GM18870 (cell line): ENCODE measurements around the gene MAPKBP1.
"Not testable (repeated sequence)": the region's sequence is repeated elsewhere in the genome, so short reads cannot be mapped to it uniquely, and the experiment has no call there.

Experiments
- ATAC-seq: cut with Tn5 transposase; IDR thresholded peaks from one replicate; pipeline ENCODE4 v1.9.1; 2021; ENCODE audit warnings: moderate library complexity; ENCODE audit not compliant: unreplicated experiment

The MAPKBP1 gene

DNA sequence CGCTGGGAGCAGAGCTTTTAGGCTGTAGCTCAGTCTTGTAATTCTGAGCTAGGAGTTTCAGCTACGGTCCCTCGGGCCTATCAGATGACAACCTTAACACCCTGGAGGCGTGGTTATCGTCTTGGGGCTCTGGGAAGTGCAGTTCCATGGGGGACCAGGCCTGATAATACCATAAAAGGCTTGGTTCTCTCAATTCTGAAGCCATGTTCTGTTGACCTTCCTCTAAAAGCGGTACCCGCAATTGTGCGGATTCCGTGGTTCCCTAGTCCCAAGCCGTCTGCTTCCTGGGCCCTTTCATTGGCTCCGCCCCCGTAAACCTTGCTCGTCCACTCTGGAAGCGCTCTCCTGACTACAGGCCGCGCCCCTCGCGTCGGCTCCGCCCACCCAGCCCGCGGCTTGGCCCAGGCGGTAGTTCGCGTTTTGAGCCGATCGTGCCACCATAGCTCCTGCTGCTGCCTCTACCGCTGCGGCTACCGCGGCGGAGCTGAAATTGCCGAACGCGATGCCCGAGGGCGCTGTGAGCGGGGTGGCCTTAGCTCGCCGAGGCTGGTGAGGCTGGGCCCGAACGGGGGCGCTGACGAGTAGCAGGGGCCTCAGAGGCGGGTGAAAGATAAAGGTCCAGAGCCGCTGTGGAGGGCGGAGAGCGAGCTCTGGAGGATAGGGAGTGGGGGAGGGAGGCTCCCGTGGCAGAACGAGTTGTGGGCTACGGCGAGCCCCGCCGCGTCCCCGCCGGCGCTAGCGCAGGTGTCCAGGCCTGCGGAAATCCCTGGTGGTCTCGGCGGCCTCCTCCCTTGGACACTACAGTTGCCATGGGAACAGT is at the start of gene MAPKBP1:
MAPKBP1 (plus strand) TSS at position 423 of the 820 bp plus-strand sequence. CDS start 792 bp downstream, outside the sequence.
- ATAC-seq, result peak; percentile 74

DNA sequence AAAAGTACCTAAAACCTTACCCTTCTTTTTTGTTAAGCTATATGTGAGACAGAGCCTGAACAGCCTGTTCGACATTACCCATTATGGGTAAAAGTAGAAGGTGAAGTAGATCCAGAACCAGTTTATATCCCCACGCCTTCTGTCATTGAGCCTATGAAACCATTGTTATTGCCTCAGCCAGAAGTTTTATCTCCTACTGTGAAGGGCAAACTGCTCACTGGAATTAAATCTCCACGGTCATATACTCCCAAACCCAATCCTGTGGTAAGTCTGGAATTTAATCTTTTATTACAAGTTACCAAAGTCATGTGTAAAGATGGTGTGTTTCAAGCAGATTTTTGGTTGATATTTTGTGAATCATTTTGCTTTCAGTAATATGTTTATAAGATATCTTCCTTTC is 47.1 kb upstream of the MAPKBP1 start:
- ATAC-seq, result no peak

DNA sequence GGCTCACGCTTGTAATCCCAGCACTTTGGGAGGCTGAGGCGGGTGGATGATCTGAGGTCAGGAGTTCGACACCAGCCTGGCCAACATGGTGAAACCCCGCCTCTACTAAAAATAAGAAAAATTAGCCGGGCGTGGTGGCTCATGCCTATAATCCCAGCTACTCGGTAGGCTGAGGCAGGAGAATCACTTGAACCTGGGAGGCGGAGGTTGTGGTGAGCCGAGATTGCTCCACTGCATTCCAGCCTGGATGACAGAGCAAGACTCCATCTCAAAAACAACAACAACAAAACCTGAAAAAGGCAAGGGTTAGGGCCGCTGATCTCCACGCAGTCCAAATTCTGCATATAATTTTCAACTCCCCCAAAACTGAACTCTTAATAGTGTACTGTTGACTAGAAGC is 46.2 kb upstream of the MAPKBP1 start:
- not testable (repeated sequence) for ATAC-seq

- ATAC-seq, result no peak
These were observed 43.7 kb upstream of the MAPKBP1 start for GRCh38 chr15:41730543-41730942.

- ATAC-seq, result no peak
These were observed 41.8 kb upstream of the MAPKBP1 start for GRCh38 chr15:41732483-41732882.

DNA sequence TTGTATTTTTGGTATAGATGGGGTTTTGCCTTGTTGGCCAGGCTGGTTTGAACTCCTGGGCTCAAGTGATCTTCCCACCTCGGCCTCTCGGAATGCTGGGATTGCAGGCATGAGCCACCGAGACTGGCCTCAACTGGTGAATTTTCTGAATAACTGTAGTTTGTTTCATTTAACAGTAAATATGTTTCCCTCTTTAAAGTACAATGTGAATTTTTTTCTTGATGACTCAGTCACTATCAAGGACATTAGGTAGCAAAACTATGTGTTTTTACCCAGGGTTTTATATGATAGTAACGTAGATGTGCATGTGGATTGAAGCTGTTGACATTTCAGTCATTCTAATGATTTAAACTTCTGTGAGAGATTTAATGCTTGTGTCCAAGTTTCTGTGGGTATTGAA is 40.2 kb upstream of the MAPKBP1 start:
- no peak for ATAC-seq

DNA sequence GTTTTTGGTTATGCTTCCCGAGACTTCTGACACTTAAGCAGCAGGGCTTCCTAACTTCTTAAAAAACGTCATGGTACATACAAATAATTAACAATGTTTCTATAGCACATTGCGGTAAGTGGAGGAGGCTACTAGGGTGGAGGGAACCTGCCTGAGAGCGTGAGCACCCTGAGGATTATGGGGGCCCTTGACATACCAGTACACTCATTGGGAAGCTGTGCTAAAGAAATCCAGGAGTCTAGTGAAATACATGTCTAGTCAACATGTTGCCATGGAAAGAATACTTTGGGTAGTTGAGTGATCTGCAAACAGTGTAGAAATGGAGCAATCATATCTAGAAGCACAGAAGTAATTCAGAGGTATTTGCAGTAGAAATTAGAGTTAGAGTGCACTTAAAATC is 39.2 kb upstream of the MAPKBP1 start:
- ATAC-seq, result no peak

DNA sequence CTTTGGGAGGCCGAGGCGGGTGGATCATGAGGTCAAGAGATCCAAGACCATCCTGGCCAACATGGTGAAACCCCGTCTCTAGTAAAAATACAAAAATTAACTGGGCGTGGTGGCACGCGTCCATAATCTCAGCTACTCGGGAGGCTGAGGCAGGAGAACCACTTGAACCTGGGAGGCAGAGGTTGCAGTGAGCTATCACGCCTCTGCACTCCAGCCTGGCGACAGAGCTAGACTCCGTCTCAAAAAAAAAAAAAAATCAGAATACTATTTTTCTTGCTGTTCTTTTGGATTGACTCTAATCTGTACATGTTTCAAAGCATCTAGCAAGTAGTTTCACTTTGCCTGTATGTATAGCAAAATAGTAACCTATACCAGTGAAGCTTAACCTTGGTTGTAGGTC is 38.8 kb upstream of the MAPKBP1 start:
- not testable (repeated sequence) for ATAC-seq

DNA sequence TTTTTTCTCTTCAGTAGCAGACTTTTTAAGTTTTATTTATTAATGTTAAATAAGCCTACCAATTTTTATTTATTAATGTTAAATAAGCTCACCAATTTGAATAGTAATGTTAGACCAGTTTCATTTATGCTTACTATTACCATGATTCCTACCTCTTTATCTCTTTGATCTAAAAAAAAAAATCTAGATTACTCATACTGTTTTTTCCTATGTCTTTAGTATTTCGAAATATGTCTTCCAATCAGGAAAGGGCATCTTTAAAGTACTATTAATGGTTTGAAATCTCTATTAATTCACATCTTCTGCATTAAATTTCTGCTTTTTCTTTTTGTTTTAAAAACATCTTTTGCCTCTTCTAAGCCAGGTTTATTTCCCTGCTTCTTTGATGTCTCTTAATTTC is 27.5 kb upstream of the MAPKBP1 start:
- no peak for ATAC-seq

GRCh38 chr15:41756198-41756597 is 18.1 kb upstream of the MAPKBP1 start:
- no peak for ATAC-seq

GRCh38 chr15:41772720-41773331 is 1.5 kb upstream of the MAPKBP1 start:
- no peak for ATAC-seq

DNA sequence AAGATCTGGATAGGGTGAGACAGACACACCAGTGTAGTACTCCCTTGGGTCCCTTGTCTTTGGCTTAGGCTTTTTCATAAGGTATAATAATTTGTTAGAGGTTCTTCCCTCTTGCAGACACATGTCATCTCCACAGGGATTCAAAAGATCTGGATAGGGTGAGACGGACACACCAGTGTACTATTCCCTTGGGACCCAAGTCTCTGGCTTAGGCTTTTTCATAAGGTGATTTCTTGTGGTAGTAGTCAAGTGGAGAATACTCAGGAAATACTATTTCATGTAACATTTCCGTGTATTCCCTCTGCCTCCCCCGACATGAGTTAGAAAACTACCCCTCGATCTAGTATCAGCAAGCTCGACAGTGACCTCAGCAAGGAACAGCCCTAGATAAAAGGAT is 954 bp upstream of the MAPKBP1 start:
- ATAC-seq, result no peak

DNA sequence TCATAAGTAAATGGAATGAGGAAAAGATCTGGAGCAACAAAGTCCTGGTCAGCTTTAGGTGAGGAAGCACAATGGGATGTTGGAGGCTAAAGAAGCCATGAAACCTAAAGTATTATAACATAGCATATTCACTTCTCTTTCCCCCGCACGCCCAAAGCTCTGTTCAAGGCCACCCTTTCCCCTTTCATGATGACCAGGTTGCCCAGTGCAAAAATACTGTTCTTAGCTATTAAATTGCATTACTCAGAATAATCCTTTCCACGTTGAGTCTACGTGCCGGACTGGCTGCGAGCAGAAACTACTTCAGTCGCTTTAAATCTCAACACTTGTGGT is 589 bp upstream of the MAPKBP1 start:
- ATAC-seq, result no peak

GRCh38 chr15:41774882-41775417 is 666 bp downstream of the MAPKBP1 start:
- ATAC-seq, result peak; percentile 2

DNA sequence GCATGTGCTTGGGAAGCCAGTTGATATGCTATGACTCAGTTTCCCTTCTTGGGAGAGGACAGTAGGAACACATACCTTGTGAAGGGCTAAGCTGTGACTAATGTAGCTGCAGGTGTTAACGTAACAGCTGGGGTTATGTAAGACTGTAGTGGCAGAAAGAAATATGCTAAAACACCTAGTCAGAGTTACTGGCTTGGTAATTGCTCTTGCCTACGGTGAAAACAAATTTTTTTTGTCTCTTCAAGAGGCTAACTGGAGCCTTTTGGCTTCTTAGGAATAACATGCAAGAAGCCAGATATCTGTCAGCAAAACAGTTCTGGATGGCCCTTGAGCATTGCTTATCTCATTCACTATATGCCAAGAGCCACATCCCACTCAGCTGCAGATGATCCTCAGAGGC is 1.4 kb downstream of the MAPKBP1 start:
- ATAC-seq, result no peak

DNA sequence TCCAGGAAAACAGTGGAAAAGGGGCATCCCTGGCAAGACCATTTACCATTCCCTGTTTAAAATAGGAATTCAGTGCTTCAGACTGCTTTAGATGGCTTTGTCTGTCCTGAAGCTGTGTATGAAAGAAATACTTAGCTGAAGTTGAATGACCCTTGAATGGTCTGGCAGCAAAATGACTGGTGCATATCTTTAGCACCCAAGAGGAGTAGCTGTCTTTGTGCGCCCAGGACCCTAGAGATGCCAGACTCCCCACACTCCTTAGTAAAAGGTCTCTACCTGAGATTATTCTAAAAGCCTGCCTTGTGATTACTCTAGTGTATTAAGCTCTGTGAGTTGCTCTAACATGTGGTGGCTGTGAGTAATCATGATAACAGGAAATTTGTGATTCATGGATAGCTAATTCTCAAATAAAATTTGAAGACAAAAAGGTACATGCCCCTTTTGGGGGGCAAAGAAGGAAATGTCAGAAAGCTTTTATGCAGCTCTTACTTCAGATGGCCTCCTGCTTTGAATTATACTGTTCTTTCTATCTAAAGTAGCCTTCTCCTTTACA is 3.2 kb downstream of the MAPKBP1 start:
- ATAC-seq, result no peak

- ATAC-seq, result no peak
These were observed 4.2 kb downstream of the MAPKBP1 start for GRCh38 chr15:41778521-41778920.

GRCh38 chr15:41779662-41780157 is 5.4 kb downstream of the MAPKBP1 start:
- ATAC-seq, result no peak

DNA sequence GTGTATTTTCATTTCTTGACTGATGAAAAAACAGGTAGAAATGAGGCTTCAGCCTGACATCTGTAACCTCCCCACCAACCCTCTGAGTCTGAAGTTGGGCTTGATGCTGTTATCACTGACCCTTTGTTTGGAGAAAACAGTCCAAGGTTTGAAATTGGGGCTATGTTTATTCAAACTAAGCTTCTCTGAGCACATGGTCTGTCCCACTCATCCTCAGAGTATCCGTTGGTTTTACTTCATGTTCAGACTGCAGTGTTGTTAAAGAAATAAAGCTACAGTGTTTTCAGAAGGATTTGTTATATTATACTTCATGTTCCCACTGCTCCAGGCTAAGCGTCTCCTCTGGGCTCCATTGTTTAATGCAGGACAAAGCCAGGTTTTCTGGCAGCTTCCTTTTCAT is 6.0 kb downstream of the MAPKBP1 start:
- no peak for ATAC-seq

DNA sequence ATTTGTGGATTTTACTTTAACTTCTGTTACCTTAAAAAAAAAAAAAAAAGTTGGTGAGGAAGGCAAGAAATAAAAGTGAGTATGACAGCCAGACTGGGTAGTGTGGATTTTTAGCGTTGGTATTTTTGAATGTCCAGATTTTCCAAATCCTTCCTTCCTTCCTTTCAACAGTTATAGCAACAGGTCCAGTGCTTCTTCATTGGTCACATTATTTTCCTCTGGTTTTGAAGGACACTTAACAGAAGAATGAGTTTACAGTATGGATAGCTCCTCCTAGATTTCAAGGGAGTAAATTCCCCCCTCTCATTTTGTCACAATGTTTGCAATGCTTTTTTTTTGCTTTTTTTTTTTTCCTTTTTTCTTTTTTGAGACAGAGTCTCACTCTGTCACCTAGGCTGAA is 6.4 kb downstream of the MAPKBP1 start:
- ATAC-seq, result no peak

- ATAC-seq, result no peak
These were observed 8.3 kb downstream of the MAPKBP1 start for GRCh38 chr15:41782371-41783282.
